PC-3 (cell line): ENCODE measurements around the gene CROCC2. TPM values are rescaled to one million over a fixed set of nuclear protein-coding genes. Genes with fewer than 3 reads are reported as not detected.

ENCODE experiments used
- ATAC-seq: fragments of 200-7000 bp; cut with Tn5 transposase; 2 replicates; pipeline ENCODE4 v1.9.1; 2020; ENCODE audit warnings: mild to moderate bottlenecking, moderate library complexity
- BruUV-seq: library from RNA; stranded (reverse); fragments of 400-500 nt; replicated peaks from 2 replicates; lab custom pipeline; 2021; lab: Mats Ljungman, UMichigan
- CTCF ChIA-PET: fragments of 300-600 bp; sonication (Branson Sonifier 250); formaldehyde crosslinking; loops from one replicate; lab custom pipeline; 2022; ENCODE audit warnings: antibody characterized with exemption; lab: Charles Lee
- POLR2A ChIA-PET: fragments of 300-600 bp; sonication (Branson Sonifier 250); formaldehyde crosslinking; loops from one replicate; lab custom pipeline; 2022; ENCODE audit warnings: antibody characterized with exemption; ENCODE audit not compliant: unreplicated experiment; lab: Charles Lee
- DNase-seq: peaks from one replicate; pipeline ENCODE4 v3.0.0-alpha.2; 2015
- H2AFZ ChIP-seq: fragments of 300-600 bp; sonication (generic); 2 replicates; pipeline ENCODE4 v1.6.0; 2016; ENCODE audit warnings: antibody characterized with exemption, low read length
- H3F3A ChIP-seq: fragments of 300-600 bp; sonication (generic); one replicate; pipeline ENCODE4 v1.6.0; 2017; ENCODE audit warnings: antibody characterized with exemption, low read length, control low read depth, mild to moderate bottlenecking; ENCODE audit not compliant: unreplicated experiment
- H3K27ac ChIP-seq: fragments of 300-600 bp; sonication (generic); 2 replicates; pipeline ENCODE4 v1.5.1; 2016; ENCODE audit warnings: mild to moderate bottlenecking, low read length
- H3K27me3 ChIP-seq: fragments of 300-600 bp; sonication (generic); 2 replicates; pipeline ENCODE4 v1.6.1; 2016; ENCODE audit warnings: low read length, mixed read lengths
- H3K36me3 ChIP-seq: fragments of 300-600 bp; sonication (generic); 2 replicates; pipeline ENCODE4 v1.6.1; 2016; ENCODE audit warnings: low read depth, mixed run types, low read length, mixed read lengths
- H3K4me1 ChIP-seq: fragments of 300-600 bp; sonication (generic); 2 replicates; pipeline ENCODE4 v1.5.1; 2016; ENCODE audit warnings: low read length; ENCODE audit not compliant: insufficient read depth
- H3K4me2 ChIP-seq: fragments of 300-600 bp; sonication (generic); 2 replicates; pipeline ENCODE4 v1.6.0; 2016; ENCODE audit warnings: low read length
- H3K4me3 ChIP-seq: fragments of 300-600 bp; sonication (generic); 2 replicates; pipeline ENCODE4 v1.5.1; 2016; ENCODE audit warnings: mild to moderate bottlenecking, low read length, mixed read lengths
- H3K79me2 ChIP-seq: fragments of 300-600 bp; sonication (generic); 2 replicates; pipeline ENCODE4 v1.6.1; 2017; ENCODE audit warnings: low read length, mixed read lengths
- H3K9ac ChIP-seq: fragments of 300-600 bp; sonication (generic); 2 replicates; pipeline ENCODE4 v1.6.0; 2016; ENCODE audit warnings: mild to moderate bottlenecking, low read length
- H3K9me2 ChIP-seq: fragments of 300-600 bp; sonication (generic); replicated peaks from 2 replicates; pipeline ENCODE4 v1.6.1; 2016; ENCODE audit warnings: mixed run types, low read length, mixed read lengths
- H3K9me3 ChIP-seq: fragments of 300-600 bp; sonication (generic); 2 replicates; pipeline ENCODE4 v1.6.1; 2016; ENCODE audit warnings: low read length, mixed read lengths
- H4K20me1 ChIP-seq: fragments of 300-600 bp; sonication (generic); 2 replicates; pipeline ENCODE4 v1.6.1; 2016; ENCODE audit warnings: low read length, mixed read lengths
- EZH2 ChIP-seq: fragments of 300-600 bp; sonication (generic); IDR thresholded peaks from one replicate; pipeline ENCODE4 v1.6.1; 2017; ENCODE audit warnings: antibody characterized with exemption, mild to moderate bottlenecking, low read length; ENCODE audit not compliant: unreplicated experiment
- EZH2phosphoT487 ChIP-seq: fragments of 300-600 bp; sonication (generic); IDR thresholded peaks from 2 replicates; pipeline ENCODE4 v1.6.1; 2018; ENCODE audit warnings: mild to moderate bottlenecking, antibody characterized with exemption, low read length, borderline replicate concordance
- intact Hi-C: fragments of 100-400 bp; cut with micrococcal nuclease; formaldehyde crosslinking; loops from 2 replicates; pipeline ENCODE4 v1.9.0; 2023
- total RNA-seq: library from RNA; depleted of rRNA; stranded (reverse); fragments of >200 nt; gene quantifications from 2 replicates; pipeline ENCODE4 v1.2.3, GENCODE V29; 2014
- TF ChIP-seq, protein P1 (sequence below): fragments of 300-600 bp; sonication (generic); conservative IDR thresholded peaks from 2 replicates; pipeline ENCODE4 v1.5.1; 2017; ENCODE audit warnings: antibody characterized with exemption, low read depth, mild to moderate bottlenecking, low read length

CROCC2 gene
- total RNA-seq, 1 experiment from 2014 or later: not detected

DNA sequence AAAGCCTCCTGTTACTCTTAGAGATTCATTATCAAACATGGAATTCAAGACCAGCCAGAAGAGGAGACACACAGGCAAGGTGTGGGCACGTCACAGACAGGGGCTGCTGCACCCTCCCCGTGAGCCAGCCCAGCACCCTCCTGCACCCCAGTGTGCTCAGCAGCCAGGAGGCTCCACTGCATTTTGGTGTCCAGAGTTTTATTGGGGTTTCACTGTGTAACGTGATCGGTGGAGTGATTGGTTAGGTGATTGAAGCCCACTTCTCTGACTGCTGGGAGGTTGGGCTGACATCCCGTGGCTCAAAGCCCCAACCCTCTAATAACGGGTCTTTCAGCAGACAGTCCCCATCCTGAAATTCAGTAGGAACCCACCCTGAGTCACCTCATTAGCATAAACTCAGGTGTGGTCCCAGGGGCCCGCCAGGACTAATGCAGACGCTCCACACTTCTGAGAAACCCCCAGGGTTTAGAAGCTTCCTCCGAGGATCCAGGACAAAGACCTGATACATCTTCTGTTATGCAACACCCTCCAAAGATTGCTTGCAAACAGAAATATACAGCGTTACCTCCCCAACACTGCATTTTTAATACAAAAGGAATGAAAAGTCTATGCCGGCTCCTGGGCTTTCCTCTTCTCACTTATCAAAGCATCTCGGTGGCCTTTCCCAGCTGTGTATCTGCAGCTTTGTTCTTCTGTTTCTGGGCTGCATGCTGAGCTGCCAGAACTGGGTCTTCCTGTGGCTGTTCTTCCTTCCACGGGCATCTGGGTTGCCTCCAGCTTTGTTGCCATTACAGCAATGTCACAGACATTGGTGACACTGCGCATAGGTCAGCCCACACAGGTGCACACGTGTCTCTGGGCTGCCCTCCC, 48.5 kb downstream of the CROCC2 start:
- intact Hi-C loops: no loop called here
- H4K20me1 ChIP-seq: no peaks in the 10 kb centered on the region
- ChIA-PET CTCF (no interaction called here), POLR2A (no interaction called here)
- H3K27me3 ChIP-seq: peaks cover 41% of the 10 kb centered on the region
- no peaks in the 10 kb centered on the region for H3K9me3 ChIP-seq
- no peak overlapping the region for H2AFZ ChIP-seq
- no peaks in the 10 kb centered on the region for H3F3A ChIP-seq
- no peak overlapping the region for H3K27ac ChIP-seq
- H3K79me2 ChIP-seq: no peaks in the 10 kb centered on the region
- no TSS peak for BruUV-seq
- no peak overlapping the region for H3K4me3 ChIP-seq
- H3K4me1 ChIP-seq: no peaks in the 10 kb centered on the region
- DNase-seq (no peak), ATAC-seq (no peak)
- no peak overlapping the region for H3K4me2 ChIP-seq
- no peaks in the 10 kb centered on the region for H3K9me2 ChIP-seq
- TF ChIP-seq, protein P1, sequence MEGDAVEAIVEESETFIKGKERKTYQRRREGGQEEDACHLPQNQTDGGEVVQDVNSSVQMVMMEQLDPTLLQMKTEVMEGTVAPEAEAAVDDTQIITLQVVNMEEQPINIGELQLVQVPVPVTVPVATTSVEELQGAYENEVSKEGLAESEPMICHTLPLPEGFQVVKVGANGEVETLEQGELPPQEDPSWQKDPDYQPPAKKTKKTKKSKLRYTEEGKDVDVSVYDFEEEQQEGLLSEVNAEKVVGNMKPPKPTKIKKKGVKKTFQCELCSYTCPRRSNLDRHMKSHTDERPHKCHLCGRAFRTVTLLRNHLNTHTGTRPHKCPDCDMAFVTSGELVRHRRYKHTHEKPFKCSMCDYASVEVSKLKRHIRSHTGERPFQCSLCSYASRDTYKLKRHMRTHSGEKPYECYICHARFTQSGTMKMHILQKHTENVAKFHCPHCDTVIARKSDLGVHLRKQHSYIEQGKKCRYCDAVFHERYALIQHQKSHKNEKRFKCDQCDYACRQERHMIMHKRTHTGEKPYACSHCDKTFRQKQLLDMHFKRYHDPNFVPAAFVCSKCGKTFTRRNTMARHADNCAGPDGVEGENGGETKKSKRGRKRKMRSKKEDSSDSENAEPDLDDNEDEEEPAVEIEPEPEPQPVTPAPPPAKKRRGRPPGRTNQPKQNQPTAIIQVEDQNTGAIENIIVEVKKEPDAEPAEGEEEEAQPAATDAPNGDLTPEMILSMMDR: no peak
- TF ChIP-seq EZH2phosphoT487 (no peak), EZH2 (no peak)
- H3K36me3 ChIP-seq: no peaks in the 10 kb centered on the region
- no peak overlapping the region for H3K9ac ChIP-seq

DNA sequence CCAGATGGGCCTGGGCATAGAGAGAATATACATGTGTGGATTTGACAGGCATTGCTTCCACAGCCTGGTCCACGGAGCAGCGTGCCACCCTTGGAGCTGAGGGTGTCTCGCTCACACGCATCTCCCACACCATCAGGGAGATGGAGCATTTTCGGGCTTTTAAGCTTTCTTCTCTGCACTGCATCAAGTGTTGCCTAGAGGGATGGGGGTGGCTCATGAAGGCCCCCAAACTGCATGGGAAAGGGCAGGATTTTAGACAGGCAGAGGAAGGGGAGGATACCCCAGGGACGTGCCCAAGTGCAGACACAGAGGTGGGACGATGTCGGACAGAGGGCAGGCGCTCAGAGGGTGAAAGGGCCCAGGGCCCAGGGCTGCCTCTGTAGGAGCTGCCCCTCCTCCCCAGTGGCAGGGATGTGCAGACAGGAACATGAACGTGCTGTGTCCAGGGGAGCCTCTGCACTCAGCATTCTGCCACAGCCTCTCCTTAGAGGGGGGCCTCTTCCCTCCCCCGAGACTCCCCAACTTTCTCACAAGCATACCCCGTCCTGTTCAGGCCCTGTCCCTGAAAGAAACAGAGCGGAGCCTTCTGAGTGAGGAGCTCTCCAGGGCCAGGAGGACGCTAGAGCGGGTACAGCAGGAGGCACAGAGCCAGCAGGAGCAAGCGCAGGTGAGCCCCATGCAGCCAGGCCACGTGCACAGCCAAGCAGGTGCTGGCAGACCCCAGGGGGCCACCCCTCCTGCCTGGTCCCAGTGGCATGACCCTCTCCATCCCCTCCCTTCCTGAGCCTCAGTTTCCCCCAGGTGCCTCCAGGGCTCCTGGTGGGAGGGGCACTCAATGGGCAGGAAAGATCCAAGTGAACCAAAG, 49.4 kb downstream of the CROCC2 start:
- H4K20me1 ChIP-seq: no peaks in the 10 kb centered on the region
- no peaks in the 10 kb centered on the region for H3F3A ChIP-seq
- POLR2A ChIA-PET: no interaction called here
- DNase-seq (no peak), ATAC-seq (no peak)
- no peaks in the 10 kb centered on the region for H3K79me2 ChIP-seq
- BruUV-seq: no TSS peak
- no peak overlapping the region for H3K27ac ChIP-seq
- H3K9ac ChIP-seq: no peak overlapping the region
- no peaks in the 10 kb centered on the region for H3K9me2 ChIP-seq
- no peaks in the 10 kb centered on the region for H3K36me3 ChIP-seq
- H3K4me2 ChIP-seq: no peak overlapping the region
- H3K27me3 ChIP-seq: peaks cover 41% of the 10 kb centered on the region
- no peaks in the 10 kb centered on the region for H3K4me1 ChIP-seq
- intact Hi-C loops: no loop called here
- no peaks in the 10 kb centered on the region for H3K9me3 ChIP-seq
- CTCF ChIA-PET: no interaction called here
- no peak overlapping the region for H2AFZ ChIP-seq
- TF ChIP-seq EZH2phosphoT487: no peak
- TF ChIP-seq EZH2: no peak
- TF ChIP-seq, protein P1: no peak
- no peak overlapping the region for H3K4me3 ChIP-seq
